SK-N-SH treated with all-trans-retinoic acid at 6 μM for 48 hours (cell line): ENCODE measurements around the gene TMC6.

Experiments used
- ATAC-seq: fragments of 200-7000 bp; cut with Tn5 transposase; 3 replicates; pipeline ENCODE4 v1.9.1; 2020; ENCODE audit warnings: mild to moderate bottlenecking, moderate library complexity
- ARNTL ChIP-seq: fragments of 450-650 bp; formaldehyde crosslinking; IDR thresholded peaks from 2 replicates; pipeline ENCODE4 v1.5.0; 2020; ENCODE audit warnings: low read depth, mild to moderate bottlenecking, moderate library complexity, borderline replicate concordance
- BACH2 ChIP-seq: fragments of 250-450 bp; sonication (Bioruptor Pico); IDR thresholded peaks from 2 replicates; pipeline ENCODE4 v1.9.0; 2021; ENCODE audit warnings: mild to moderate bottlenecking, borderline replicate concordance
- CSDC2 ChIP-seq: fragments of 250-450 bp; sonication (Bioruptor Pico); IDR thresholded peaks from 2 replicates; pipeline ENCODE4 v1.5.0; 2020; ENCODE audit warnings: mild to moderate bottlenecking, moderate library complexity
- CSRNP3 ChIP-seq: fragments of 250-450 bp; sonication (Bioruptor Pico); IDR thresholded peaks from 2 replicates; pipeline ENCODE4 v1.5.1; 2021; ENCODE audit warnings: mild to moderate bottlenecking, moderate library complexity
- ESRRG ChIP-seq: fragments of 250-450 bp; sonication (Bioruptor Pico); IDR thresholded peaks from 2 replicates; pipeline ENCODE4 v1.6.1; 2021; ENCODE audit warnings: mild to moderate bottlenecking
- GLIS3 ChIP-seq: fragments of 250-450 bp; sonication (Bioruptor Pico); IDR thresholded peaks from 2 replicates; pipeline ENCODE4 v1.5.0; 2020; ENCODE audit warnings: mild to moderate bottlenecking, moderate library complexity
- OSR1 ChIP-seq: fragments of 250-450 bp; sonication (Bioruptor Pico); IDR thresholded peaks from 2 replicates; pipeline ENCODE4 v1.8.0; 2022; ENCODE audit warnings: moderate library complexity, mild to moderate bottlenecking, inconsistent platforms
- PATZ1 ChIP-seq: fragments of 250-450 bp; sonication (Bioruptor Pico); IDR thresholded peaks from 2 replicates; pipeline ENCODE4 v1.8.0; 2020; ENCODE audit warnings: mild to moderate bottlenecking, moderate library complexity, borderline replicate concordance
- POU6F1 ChIP-seq: fragments of 250-450 bp; sonication (Bioruptor Pico); IDR thresholded peaks from 2 replicates; pipeline ENCODE4 v1.8.0; 2021; ENCODE audit warnings: low read depth, mild to moderate bottlenecking, moderate library complexity, borderline replicate concordance
- RARB ChIP-seq: fragments of 250-450 bp; sonication (Bioruptor Pico); IDR thresholded peaks from 2 replicates; pipeline ENCODE4 v1.8.0; 2021; ENCODE audit warnings: mild to moderate bottlenecking, moderate library complexity
- SNAI2 ChIP-seq: fragments of 250-450 bp; sonication (Bioruptor Pico); IDR thresholded peaks from 2 replicates; pipeline ENCODE4 v1.5.0; 2020; ENCODE audit warnings: mild to moderate bottlenecking, moderate library complexity
- TCF4 ChIP-seq: fragments of 250-450 bp; sonication (Bioruptor Pico); IDR thresholded peaks from 2 replicates; pipeline ENCODE4 v1.8.0; 2021; ENCODE audit warnings: mild to moderate bottlenecking, moderate library complexity, borderline replicate concordance
- TOX ChIP-seq: fragments of 250-450 bp; sonication (Bioruptor Pico); IDR thresholded peaks from 2 replicates; pipeline ENCODE4 v1.8.0; 2021; ENCODE audit warnings: mild to moderate bottlenecking, moderate library complexity, borderline replicate concordance
- TSHZ2 ChIP-seq: fragments of 250-450 bp; sonication (Bioruptor Pico); IDR thresholded peaks from 2 replicates; pipeline ENCODE4 v1.5.0; 2020; ENCODE audit warnings: mild to moderate bottlenecking, moderate library complexity
- ZFP3 ChIP-seq: fragments of 250-450 bp; sonication (Bioruptor Pico); IDR thresholded peaks from 2 replicates; pipeline ENCODE4 v1.5.0; 2020; ENCODE audit warnings: mild to moderate bottlenecking, moderate library complexity
- ZFP30 ChIP-seq: fragments of 450-650 bp; formaldehyde crosslinking; IDR thresholded peaks from 2 replicates; pipeline ENCODE4 v1.5.0; 2022; ENCODE audit warnings: mild to moderate bottlenecking, moderate library complexity
- ZNF565 ChIP-seq: fragments of 450-650 bp; formaldehyde crosslinking; conservative IDR thresholded peaks from 2 replicates; pipeline ENCODE4 v1.5.0; 2020; ENCODE audit warnings: low read depth, mild to moderate bottlenecking, moderate library complexity

TMC6 gene

GRCh38 chr17:78063489-78063888, 65.1 kb downstream of the TMC6 start:
- ATAC-seq: no peak
- TF ChIP-seq ZNF565 (no peak), TOX (CRISPR knock-in tag) (no peak), ZFP30 (no peak), POU6F1 (no peak), ARNTL (no peak), PATZ1 (CRISPR knock-in tag) (no peak), SNAI2 (no peak), ESRRG (CRISPR knock-in tag) (no peak), TCF4 (CRISPR knock-in tag) (no peak), ZFP3 (CRISPR knock-in tag) (no peak), OSR1 (CRISPR knock-in tag) (no peak), CSDC2 (CRISPR knock-in tag) (no peak), CSRNP3 (no peak), RARB (CRISPR knock-in tag) (no peak), GLIS3 (CRISPR knock-in tag) (no peak)

- ATAC-seq: no peak
Measured at GRCh38 chr17:78062596-78062995, 66.0 kb downstream of the TMC6 start.

More at GRCh38 chr17:78062596-78062995, 66.0 kb downstream of the TMC6 start:
- TF ChIP-seq TSHZ2 (CRISPR knock-in tag) (no peak), BACH2 (CRISPR knock-in tag) (no peak), RARB (CRISPR knock-in tag) (no peak), CSRNP3 (no peak)
